Body of pancreas (tissue), 4 donors: Measurements from ENCODE around the gene VPS50. TPM values are rescaled to one million over a fixed set of nuclear protein-coding genes. Genes with fewer than 3 reads are reported as not detected.
"Not testable (repeated sequence)": the region's sequence is repeated elsewhere in the genome, so short reads cannot be mapped to it uniquely, and the experiment has no call there.

Source experiments
- ATAC-seq: fragments of 150-250 bp; one replicate; pipeline ENCODE4 v1.9.1; 2016
- DNase-seq, 4 donors: peaks; one replicate each; pipeline ENCODE4 v3.0.0-alpha.2; 2019
- H3K27ac ChIP-seq, 4 donors: fragments of 200-600 bp; sonication (generic); 1 replicate in 3 of 4; 2 replicates in 1 of 4; pipeline versions ENCODE4 v1.5.1 to v1.6.1; 2016 to 2019; ENCODE audit warnings: mild to moderate bottlenecking in 1 of 4, mixed read lengths in 1 of 4, moderate library complexity in 1 of 4
- H3K27me3 ChIP-seq, 2 donors: fragments of 200-600 bp; sonication (generic); one replicate each; pipeline ENCODE4 v1.6.0; 2016; ENCODE audit warnings: mild to moderate bottlenecking in 1 of 2
- H3K36me3 ChIP-seq, 2 donors: fragments of 200-600 bp; sonication (generic); replicated peaks in 1 of 2; 2 replicates each; pipeline ENCODE4 v1.5.1; 2016; ENCODE audit warnings: low read depth in 2 of 2; ENCODE audit not compliant: insufficient read depth in 1 of 2
- H3K4me1 ChIP-seq: fragments of 200-600 bp; sonication (generic); one replicate; pipeline ENCODE4 v1.6.0; 2016
- H3K4me3 ChIP-seq, 2 donors: fragments of 200-600 bp; sonication (generic); 1 replicate in 1 of 2; 2 replicates in 1 of 2; pipeline ENCODE4 v1.5.1; 2016 to 2019
- H3K9me3 ChIP-seq, 3 donors: fragments of 200-600 bp; sonication (generic); 1 replicate in 2 of 3; 2 replicates in 1 of 3; pipeline ENCODE4 v1.5.1; 2016
- POLR2A ChIP-seq, 3 donors: fragments of 450-650 bp; IDR thresholded peaks; one replicate each; pipeline ENCODE4 v1.6.1; 2016; ENCODE audit warnings: antibody characterized with exemption in 3 of 3, mild to moderate bottlenecking in 2 of 3
- WGBS, 2 donors: methylation state at CpG; one replicate each; pipeline ENCODE4 v1.1.5; 2017; 5-methylcytosine and 5-hydroxymethylcytosine counted together
- intact Hi-C: fragments of 100-400 bp; cut with DNase I; formaldehyde crosslinking; loops from one replicate; pipeline ENCODE4 v1.15.1; 2023
- total RNA-seq, 2 donors: library from RNA; depleted of rRNA; stranded (reverse); fragments of >200 nt; gene quantifications; one replicate each; pipeline ENCODE4 v1.1.0, GENCODE V29; 2016
- TF ChIP-seq, protein P1 (sequence below), 7 experiments: fragments of 450-650 bp in 4 of 7; fragments of 200-600 bp in 3 of 7; sonication (generic) in 3 of 7; IDR thresholded peaks; one replicate each; pipeline ENCODE4 v1.5.1; 2016 to 2019; ENCODE audit warnings: antibody characterized with exemption in 7 of 7

Gene VPS50
- total RNA-seq, 2 donors from 2014 or later = 9.6 to 28.3 TPM

DNA sequence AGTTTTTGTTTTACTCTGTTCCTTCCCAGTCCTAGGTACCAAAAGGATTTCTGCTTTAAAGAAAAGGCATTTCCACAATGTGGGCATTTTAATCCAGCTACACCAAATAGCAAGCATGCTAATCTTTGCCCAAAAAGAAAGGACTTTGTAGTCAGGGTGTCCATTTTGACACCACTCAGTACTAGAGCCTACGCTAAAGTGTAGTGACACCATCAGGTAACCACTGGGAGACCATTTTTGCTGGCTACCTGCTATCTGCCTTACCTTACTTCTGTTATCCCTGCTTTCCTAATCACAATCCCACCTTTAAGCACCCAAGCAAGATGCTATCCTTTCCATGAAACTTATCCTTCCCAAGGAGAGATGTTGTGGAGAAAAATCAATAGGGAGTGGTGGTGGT is 129.7 kb downstream of the VPS50 start:
- no peaks in the 10 kb centered on the region for H3K4me1 ChIP-seq
- intact Hi-C loops = no loop called here
- TF ChIP-seq, protein P1, sequence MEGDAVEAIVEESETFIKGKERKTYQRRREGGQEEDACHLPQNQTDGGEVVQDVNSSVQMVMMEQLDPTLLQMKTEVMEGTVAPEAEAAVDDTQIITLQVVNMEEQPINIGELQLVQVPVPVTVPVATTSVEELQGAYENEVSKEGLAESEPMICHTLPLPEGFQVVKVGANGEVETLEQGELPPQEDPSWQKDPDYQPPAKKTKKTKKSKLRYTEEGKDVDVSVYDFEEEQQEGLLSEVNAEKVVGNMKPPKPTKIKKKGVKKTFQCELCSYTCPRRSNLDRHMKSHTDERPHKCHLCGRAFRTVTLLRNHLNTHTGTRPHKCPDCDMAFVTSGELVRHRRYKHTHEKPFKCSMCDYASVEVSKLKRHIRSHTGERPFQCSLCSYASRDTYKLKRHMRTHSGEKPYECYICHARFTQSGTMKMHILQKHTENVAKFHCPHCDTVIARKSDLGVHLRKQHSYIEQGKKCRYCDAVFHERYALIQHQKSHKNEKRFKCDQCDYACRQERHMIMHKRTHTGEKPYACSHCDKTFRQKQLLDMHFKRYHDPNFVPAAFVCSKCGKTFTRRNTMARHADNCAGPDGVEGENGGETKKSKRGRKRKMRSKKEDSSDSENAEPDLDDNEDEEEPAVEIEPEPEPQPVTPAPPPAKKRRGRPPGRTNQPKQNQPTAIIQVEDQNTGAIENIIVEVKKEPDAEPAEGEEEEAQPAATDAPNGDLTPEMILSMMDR (IDR thresholded peaks at IDR 0.05) = no peak
- no peak for TF ChIP-seq POLR2A (IDR thresholded peaks at IDR 0.05)
- H3K36me3 ChIP-seq = no peaks in the 10 kb centered on the region
- no peak for ATAC-seq
- DNase-seq = no peak
- H3K4me3 ChIP-seq = no peak overlapping the region
- no peaks in the 10 kb centered on the region for H3K27me3 ChIP-seq
- WGBS, 2 donors = 92 to 96% methylated on average over 1 of the region's 1 CpG
- H3K27ac ChIP-seq = no peak overlapping the region
- H3K9me3 ChIP-seq = no peaks in the 10 kb centered on the region

- no peaks in the 10 kb centered on the region for H3K36me3 ChIP-seq
- ATAC-seq = no peak
- H3K27me3 ChIP-seq = no peaks in the 10 kb centered on the region
- intact Hi-C loops = no loop called here
- no peak overlapping the region for H3K27ac ChIP-seq
- no peaks in the 10 kb centered on the region for H3K9me3 ChIP-seq
- no peak for TF ChIP-seq POLR2A (IDR thresholded peaks at IDR 0.05)
- TF ChIP-seq, protein P1 (IDR thresholded peaks at IDR 0.05) = no peak
- no peaks in the 10 kb centered on the region for H3K4me1 ChIP-seq
- 33 to 39% methylated on average over 1 of the region's 1 CpG for WGBS, 2 donors
- no peak overlapping the region for H3K4me3 ChIP-seq
- no peak for DNase-seq
Observed at GRCh38 chr7:93364806-93365205, 132.6 kb downstream of the VPS50 start.

DNA sequence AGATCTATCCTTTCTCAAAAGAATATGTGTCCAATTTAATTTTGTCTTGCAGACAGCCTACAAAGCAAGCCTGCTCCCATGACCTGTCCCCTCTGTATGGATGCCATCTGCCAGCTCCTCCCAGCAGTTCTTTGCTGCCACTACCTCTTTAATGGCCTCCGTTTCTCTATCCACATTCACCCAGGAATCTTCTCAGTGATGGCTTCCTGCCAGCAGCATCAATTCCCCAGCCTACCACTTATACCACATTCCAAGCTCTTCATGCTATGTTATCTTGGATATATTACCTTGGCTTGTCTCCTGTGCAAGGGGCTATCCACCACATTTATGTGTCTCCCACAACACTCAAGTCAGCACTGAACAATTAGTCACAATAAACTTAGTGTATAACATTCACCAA is 133.2 kb downstream of the VPS50 start:
- DNase-seq (no peak), ATAC-seq (no peak)
- Histone ChIP-seq H3K27me3 (no peaks in the 10 kb centered on the region), H3K9me3 (no peaks in the 10 kb centered on the region), H3K27ac (no peak overlapping the region), H3K36me3 (no peaks in the 10 kb centered on the region), H3K4me1 (no peaks in the 10 kb centered on the region), H3K4me3 (no peak overlapping the region)
- no peak for TF ChIP-seq POLR2A (IDR thresholded peaks at IDR 0.05)
- TF ChIP-seq, protein P1 (IDR thresholded peaks at IDR 0.05) = no peak
- intact Hi-C loops = no loop called here
- whole genome bisulfite sequencing, 2 donors = 46 to 68% methylated on average over 1 of the region's 1 CpG

DNA sequence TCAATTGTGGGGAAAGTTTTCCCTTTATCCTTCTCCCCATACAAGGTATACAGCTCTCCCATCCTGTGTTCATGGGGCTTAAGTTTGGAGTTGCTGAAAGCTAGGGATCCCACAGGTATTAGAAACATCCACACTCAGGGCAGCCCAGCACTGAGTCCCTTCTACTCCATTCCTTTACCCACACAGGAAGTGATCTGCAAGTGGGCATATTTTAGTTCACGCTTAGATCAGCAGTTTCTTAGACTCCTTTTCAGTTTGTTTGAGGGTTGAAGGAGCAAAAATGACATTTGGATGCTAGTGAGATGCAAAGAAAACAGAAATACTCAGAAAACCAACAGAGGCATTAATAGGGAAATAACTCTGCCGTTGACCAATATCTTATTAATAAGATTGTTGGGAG is 134.7 kb downstream of the VPS50 start:
- no peaks in the 10 kb centered on the region for H3K4me1 ChIP-seq
- H3K36me3 ChIP-seq = no peaks in the 10 kb centered on the region
- H3K9me3 ChIP-seq = no peaks in the 10 kb centered on the region
- H3K27me3 ChIP-seq = no peaks in the 10 kb centered on the region
- DNase-seq = no peak
- no peak overlapping the region for H3K27ac ChIP-seq
- 67 to 82% methylated on average over 2 of the region's 2 CpGs for WGBS, 2 donors
- TF ChIP-seq POLR2A (IDR thresholded peaks at IDR 0.05) = no peak
- TF ChIP-seq, protein P1 (IDR thresholded peaks at IDR 0.05) = no peak
- no peak for ATAC-seq
- H3K4me3 ChIP-seq = no peak overlapping the region
- intact Hi-C loops = no loop called here

- intact Hi-C loops = no loop called here
- H3K27me3 ChIP-seq = no peaks in the 10 kb centered on the region
- H3K4me1 ChIP-seq = no peaks in the 10 kb centered on the region
- H3K9me3 ChIP-seq = no peaks in the 10 kb centered on the region
- no peak overlapping the region for H3K4me3 ChIP-seq
- ATAC-seq (no peak), DNase-seq (no peak)
- TF ChIP-seq, protein P1 (IDR thresholded peaks at IDR 0.05) = no peak
- no peak for TF ChIP-seq POLR2A (IDR thresholded peaks at IDR 0.05)
- 18 to 19% methylated on average over 2 of the region's 2 CpGs for WGBS, 2 donors
- no peaks in the 10 kb centered on the region for H3K36me3 ChIP-seq
- H3K27ac ChIP-seq = no peak overlapping the region
Observed at GRCh38 chr7:93367254-93367653, 135.1 kb downstream of the VPS50 start.

DNA sequence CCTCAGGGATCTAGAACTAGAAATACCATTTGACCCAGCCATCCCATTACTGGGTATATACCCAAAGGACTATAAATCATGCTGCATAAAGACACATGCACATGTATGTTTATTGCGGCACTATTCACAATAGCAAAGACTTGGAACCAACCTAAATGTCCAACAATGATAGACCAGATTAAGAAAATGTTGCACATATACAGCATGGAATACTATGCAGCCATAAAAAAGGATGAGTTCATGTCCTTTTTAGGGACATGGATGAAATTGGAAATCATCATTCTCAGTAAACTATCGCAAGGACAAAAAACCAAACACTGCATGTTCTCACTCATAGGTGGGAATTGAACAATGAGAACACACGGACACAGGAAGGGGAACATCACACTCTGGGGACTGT is 138.8 kb downstream of the VPS50 start:
- intact Hi-C loops, H3K4me3 ChIP-seq, H3K36me3 ChIP-seq, H3K27ac ChIP-seq, H3K27me3 ChIP-seq, H3K9me3 ChIP-seq, DNase-seq, ATAC-seq, H3K4me1 ChIP-seq: not testable (repeated sequence)
- 50 to 60% methylated on average over 3 of the region's 3 CpGs for WGBS, 2 donors
